Activated T-helper 17 cell treated with anti-CD3 and anti-CD28 coated beads, Interleukin-2, amount 50 U/mL, for 72 hours (primary cell): ENCODE results near the gene LRRC4C. TPM values are rescaled to one million over a fixed set of nuclear protein-coding genes. Genes with fewer than 3 reads are reported as not detected.
"Not testable (repeated sequence)": the region's sequence is repeated elsewhere in the genome, so short reads cannot be mapped to it uniquely, and the experiment has no call there.

Experiments
- ATAC-seq: fragments of 150-1000 bp; cut with Tn5 transposase; replicated peaks from 2 replicates; pipeline ENCODE4 v1.10.0; 2021; ENCODE audit warnings: mild to moderate bottlenecking, moderate library complexity
- H3K27ac Mint-ChIP-seq: one replicate; pipeline ENCODE4 v1.8.0; 2022; ENCODE audit warnings: mixed read lengths
- H3K27me3 Mint-ChIP-seq: one replicate; pipeline ENCODE4 v1.8.0; 2022; ENCODE audit warnings: mixed read lengths
- H3K36me3 Mint-ChIP-seq: one replicate; pipeline ENCODE4 v1.8.0; 2022; ENCODE audit warnings: low read depth, mild to moderate bottlenecking, mixed read lengths
- H3K4me1 Mint-ChIP-seq: one replicate; pipeline ENCODE4 v1.8.0; 2022; ENCODE audit warnings: mixed read lengths
- H3K4me3 Mint-ChIP-seq: one replicate; pipeline ENCODE4 v1.8.0; 2022; ENCODE audit warnings: mild to moderate bottlenecking, mixed read lengths
- H3K9me3 Mint-ChIP-seq: one replicate; pipeline ENCODE4 v1.8.0; 2022; ENCODE audit warnings: mixed read lengths
- total RNA-seq, 2 donors: library from RNA; stranded (reverse); gene quantifications; one replicate each; pipeline ENCODE4 v1.2.3, GENCODE V29; 2022

Gene LRRC4C
- total RNA-seq, 2 donors from 2014 or later = not detected

GRCh38 chr11:40606800-40607199 is 852.7 kb downstream of the LRRC4C start:
- peaks cover 33% of the 10 kb centered on the region for H3K9me3 Mint-ChIP-seq
- no peaks in the 10 kb centered on the region for H3K36me3 Mint-ChIP-seq
- no peaks in the 10 kb centered on the region for H3K27me3 Mint-ChIP-seq
- no peak overlapping the region for H3K27ac Mint-ChIP-seq
- no peak overlapping the region for H3K4me3 Mint-ChIP-seq
- H3K4me1 Mint-ChIP-seq = no peaks in the 10 kb centered on the region
- no peak for ATAC-seq

- Mint-ChIP-seq H3K4me1 (no peaks in the 10 kb centered on the region), H3K27ac (no peak overlapping the region), H3K4me3 (no peak overlapping the region), H3K9me3 (peaks cover 32% of the 10 kb centered on the region), H3K36me3 (no peaks in the 10 kb centered on the region), H3K27me3 (no peaks in the 10 kb centered on the region)
- no peak for ATAC-seq
Observed at GRCh38 chr11:40602866-40603552, 856.4 kb downstream of the LRRC4C start.

GRCh38 chr11:40597546-40598113 is 861.8 kb downstream of the LRRC4C start:
- Mint-ChIP-seq H3K27ac (no peak overlapping the region), H3K27me3 (no peaks in the 10 kb centered on the region), H3K9me3 (peaks cover 22% of the 10 kb centered on the region), H3K4me3 (no peak overlapping the region), H3K36me3 (no peaks in the 10 kb centered on the region), H3K4me1 (no peaks in the 10 kb centered on the region)
- ATAC-seq = no peak

- Mint-ChIP-seq H3K36me3 (no peaks in the 10 kb centered on the region), H3K27me3 (no peaks in the 10 kb centered on the region), H3K9me3 (peaks cover 12% of the 10 kb centered on the region), H3K4me3 (no peak overlapping the region), H3K27ac (no peak overlapping the region), H3K4me1 (no peaks in the 10 kb centered on the region)
- no peak for ATAC-seq
Observed at GRCh38 chr11:40573254-40573891, 886.1 kb downstream of the LRRC4C start.

- Mint-ChIP-seq H3K27me3 (no peaks in the 10 kb centered on the region), H3K9me3 (peaks cover 17% of the 10 kb centered on the region), H3K27ac (no peak overlapping the region), H3K4me1 (no peaks in the 10 kb centered on the region), H3K4me3 (no peak overlapping the region), H3K36me3 (no peaks in the 10 kb centered on the region)
- no peak for ATAC-seq
Observed at GRCh38 chr11:40569947-40570531, 889.4 kb downstream of the LRRC4C start.

- Mint-ChIP-seq H3K4me3 (no peak overlapping the region), H3K9me3 (peaks cover 24% of the 10 kb centered on the region)
- ATAC-seq = no peak
Observed at GRCh38 chr11:40567392-40567791, 892.1 kb downstream of the LRRC4C start.

GRCh38 chr11:40544162-40544561 is 915.3 kb downstream of the LRRC4C start:
- Mint-ChIP-seq H3K4me1 (no peaks in the 10 kb centered on the region), H3K36me3 (no peaks in the 10 kb centered on the region), H3K27me3 (no peaks in the 10 kb centered on the region), H3K9me3 (peaks cover 24% of the 10 kb centered on the region), H3K27ac (no peak overlapping the region), H3K4me3 (no peak overlapping the region)
- ATAC-seq = no peak

More at GRCh38 chr11:40567392-40567791, 892.1 kb downstream of the LRRC4C start:
- H3K4me1 Mint-ChIP-seq = no peaks in the 10 kb centered on the region
- H3K27me3 Mint-ChIP-seq = no peaks in the 10 kb centered on the region
- H3K27ac Mint-ChIP-seq = no peak overlapping the region
- H3K36me3 Mint-ChIP-seq = no peaks in the 10 kb centered on the region

GRCh38 chr11:40542821-40543220 is 916.6 kb downstream of the LRRC4C start:
- H3K9me3 Mint-ChIP-seq = peaks cover 21% of the 10 kb centered on the region
- no peaks in the 10 kb centered on the region for H3K4me1 Mint-ChIP-seq
- H3K27ac Mint-ChIP-seq = no peak overlapping the region
- H3K4me3 Mint-ChIP-seq = no peak overlapping the region
- no peak for ATAC-seq
- no peaks in the 10 kb centered on the region for H3K27me3 Mint-ChIP-seq
- H3K36me3 Mint-ChIP-seq = no peaks in the 10 kb centered on the region

GRCh38 chr11:40537734-40538133 is 921.7 kb downstream of the LRRC4C start:
- no peaks in the 10 kb centered on the region for H3K36me3 Mint-ChIP-seq
- no peak overlapping the region for H3K27ac Mint-ChIP-seq
- H3K9me3 Mint-ChIP-seq = peaks cover 24% of the 10 kb centered on the region
- no peak for ATAC-seq
- H3K27me3 Mint-ChIP-seq = no peaks in the 10 kb centered on the region
- H3K4me1 Mint-ChIP-seq = no peaks in the 10 kb centered on the region
- H3K4me3 Mint-ChIP-seq = no peak overlapping the region

GRCh38 chr11:40522080-40522479 is 937.4 kb downstream of the LRRC4C start:
- H3K4me3 Mint-ChIP-seq, H3K27ac Mint-ChIP-seq, ATAC-seq, H3K36me3 Mint-ChIP-seq, H3K27me3 Mint-ChIP-seq, H3K4me1 Mint-ChIP-seq: not testable (repeated sequence)
- peaks cover 16% of the 10 kb centered on the region for H3K9me3 Mint-ChIP-seq

GRCh38 chr11:40517122-40517521 is 942.3 kb downstream of the LRRC4C start:
- no peak overlapping the region for H3K4me3 Mint-ChIP-seq
- no peak for ATAC-seq
- H3K36me3 Mint-ChIP-seq = no peaks in the 10 kb centered on the region
- no peaks in the 10 kb centered on the region for H3K27me3 Mint-ChIP-seq
- no peak overlapping the region for H3K27ac Mint-ChIP-seq
- H3K4me1 Mint-ChIP-seq = no peaks in the 10 kb centered on the region
- peaks cover 18% of the 10 kb centered on the region for H3K9me3 Mint-ChIP-seq

- H3K27ac Mint-ChIP-seq = no peak overlapping the region
- no peaks in the 10 kb centered on the region for H3K36me3 Mint-ChIP-seq
- no peaks in the 10 kb centered on the region for H3K4me1 Mint-ChIP-seq
- peaks cover 19% of the 10 kb centered on the region for H3K9me3 Mint-ChIP-seq
- no peak for ATAC-seq
- H3K4me3 Mint-ChIP-seq = no peak overlapping the region
- no peaks in the 10 kb centered on the region for H3K27me3 Mint-ChIP-seq
Observed at GRCh38 chr11:40514124-40514523, 945.3 kb downstream of the LRRC4C start.

- no peak overlapping the region for H3K4me3 Mint-ChIP-seq
- H3K4me1 Mint-ChIP-seq = no peaks in the 10 kb centered on the region
- no peaks in the 10 kb centered on the region for H3K36me3 Mint-ChIP-seq
- H3K27me3 Mint-ChIP-seq = no peaks in the 10 kb centered on the region
- ATAC-seq = no peak
- H3K9me3 Mint-ChIP-seq = peaks cover 19% of the 10 kb centered on the region
- H3K27ac Mint-ChIP-seq = no peak overlapping the region
Observed at GRCh38 chr11:40513281-40513680, 946.2 kb downstream of the LRRC4C start.

GRCh38 chr11:40508303-40508702 is 951.1 kb downstream of the LRRC4C start:
- Mint-ChIP-seq H3K36me3 (no peaks in the 10 kb centered on the region), H3K4me1 (no peaks in the 10 kb centered on the region), H3K4me3 (no peak overlapping the region), H3K27ac (no peak overlapping the region), H3K9me3 (peaks cover 4% of the 10 kb centered on the region), H3K27me3 (no peaks in the 10 kb centered on the region)
- no peak for ATAC-seq

- H3K9me3 Mint-ChIP-seq = peaks cover 10% of the 10 kb centered on the region
- ATAC-seq = no peak
- no peaks in the 10 kb centered on the region for H3K4me1 Mint-ChIP-seq
- no peaks in the 10 kb centered on the region for H3K27me3 Mint-ChIP-seq
- no peaks in the 10 kb centered on the region for H3K36me3 Mint-ChIP-seq
- H3K27ac Mint-ChIP-seq = no peak overlapping the region
- no peak overlapping the region for H3K4me3 Mint-ChIP-seq
Observed at GRCh38 chr11:40506226-40506625, 953.2 kb downstream of the LRRC4C start.
